GM21737 (cell line): ENCODE data around the gene MLLT10.

Source experiments
- ATAC-seq: cut with Tn5 transposase; IDR thresholded peaks from one replicate; pipeline ENCODE4 v1.9.1; 2021; ENCODE audit warnings: mild to moderate bottlenecking, moderate library complexity; ENCODE audit not compliant: unreplicated experiment

MLLT10 gene

DNA sequence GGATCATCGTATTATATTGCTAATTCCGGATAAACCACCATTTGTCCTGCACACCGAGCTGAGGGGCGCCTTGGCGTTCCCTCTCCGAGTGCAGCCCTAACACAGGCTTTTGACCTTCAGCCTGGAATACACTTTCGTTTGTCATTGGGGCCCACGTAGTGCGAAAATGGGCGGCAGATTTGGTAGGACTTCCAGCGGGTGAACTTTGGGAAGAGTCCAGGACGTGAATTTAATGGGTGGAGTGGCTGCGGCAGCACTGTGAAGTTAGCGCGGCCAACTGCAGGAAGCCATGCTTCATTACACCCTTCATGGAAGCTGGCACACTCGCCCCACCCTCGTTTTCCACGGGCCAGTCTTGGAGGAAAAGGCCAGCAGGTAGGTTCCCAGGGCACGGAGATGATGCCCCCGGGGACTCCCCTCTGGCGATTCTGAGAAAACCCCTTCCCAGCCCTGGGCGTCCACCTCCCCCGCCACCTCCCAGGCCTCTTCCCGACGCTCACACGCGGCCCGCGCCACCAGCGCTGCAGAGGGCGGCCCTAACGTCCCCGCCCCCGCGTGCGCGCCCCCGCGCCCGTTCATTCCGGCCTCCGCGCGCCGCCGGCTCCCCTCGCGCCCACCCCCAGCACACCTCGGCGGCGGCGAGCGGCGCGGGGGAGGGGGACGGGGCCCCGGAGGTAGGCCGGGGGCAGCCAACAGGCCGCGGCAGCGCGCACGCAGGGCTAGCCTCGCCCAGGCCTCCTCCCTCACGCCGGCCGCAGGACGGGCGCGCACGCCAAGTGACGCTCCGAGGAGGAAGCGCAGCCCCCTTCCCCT lies at the start of gene MLLT10:
Gene MLLT10, plus strand, starts transcription at position 766 of the 813 bp plus-strand sequence. CDS start 413 bp downstream, outside the sequence.
- peak; percentile 92 for ATAC-seq

DNA sequence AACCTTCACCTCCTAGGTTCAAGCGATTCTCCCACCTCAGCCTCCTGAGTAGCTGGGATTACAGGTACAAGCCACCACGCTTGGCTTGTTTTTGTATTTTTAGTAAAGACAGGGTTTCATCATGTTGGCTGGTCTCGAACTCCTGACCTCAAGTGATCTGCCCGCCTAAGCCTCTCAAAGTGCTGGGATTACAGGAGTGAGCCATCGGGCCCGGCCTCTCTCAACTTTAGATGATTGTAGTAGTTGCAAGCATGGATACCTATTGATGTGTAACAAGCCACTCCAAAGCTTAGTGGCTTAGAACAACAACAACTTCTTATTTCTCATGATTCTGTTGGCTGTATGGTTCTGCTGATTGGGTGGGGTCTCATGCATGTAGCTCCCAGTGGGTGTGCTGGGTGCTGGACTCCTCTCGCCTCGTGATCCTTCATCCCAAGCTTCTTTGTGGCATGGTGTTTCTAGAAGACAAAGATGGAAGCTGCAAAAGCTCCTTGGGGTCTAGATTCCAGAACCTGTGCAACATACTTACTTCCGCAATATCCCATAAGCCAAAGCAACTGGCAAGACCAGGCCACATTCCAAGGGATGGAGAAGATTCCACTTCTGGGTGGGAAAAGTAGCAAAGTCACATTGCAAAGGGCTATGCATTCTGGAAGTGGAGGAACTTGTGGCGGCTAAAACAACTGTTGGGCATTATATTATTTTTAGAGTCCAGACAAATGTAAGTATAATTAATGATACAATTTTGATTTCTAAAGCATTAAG lies 46.4 kb upstream of the MLLT10 start:
- no peak for ATAC-seq

DNA sequence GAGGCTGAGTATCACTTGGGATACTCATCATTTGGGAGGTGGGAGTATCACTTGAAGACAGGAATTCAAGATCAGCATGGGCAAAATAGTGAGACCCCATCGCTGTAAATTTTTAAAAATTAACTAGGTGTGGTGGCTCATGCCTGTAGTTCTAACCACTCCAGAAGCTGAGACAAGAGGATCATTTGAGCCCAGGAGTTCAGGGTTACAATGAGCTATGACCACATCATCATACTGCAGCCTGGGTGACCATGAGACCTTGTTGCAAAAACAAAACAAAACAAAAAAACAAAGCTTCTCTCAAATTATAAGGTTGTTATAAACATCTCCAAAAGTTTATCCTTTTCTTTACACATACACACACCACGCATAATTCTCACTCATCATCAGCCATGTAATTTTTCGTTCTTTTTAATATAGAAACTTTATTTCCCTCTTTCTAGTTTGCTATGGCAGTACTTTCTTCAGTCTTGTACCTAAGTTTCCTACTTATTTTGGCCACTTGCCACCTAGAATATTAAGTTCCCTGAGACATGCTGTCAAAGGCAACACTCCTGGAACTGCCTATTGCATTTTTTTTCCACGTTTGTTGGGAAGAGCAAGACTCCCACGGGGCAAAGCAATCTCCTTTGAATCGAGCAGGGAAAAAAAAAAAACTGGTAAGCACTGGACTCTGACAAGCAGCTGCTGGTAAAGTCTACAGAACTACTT lies 45.6 kb upstream of the MLLT10 start:
- ATAC-seq = no peak

DNA sequence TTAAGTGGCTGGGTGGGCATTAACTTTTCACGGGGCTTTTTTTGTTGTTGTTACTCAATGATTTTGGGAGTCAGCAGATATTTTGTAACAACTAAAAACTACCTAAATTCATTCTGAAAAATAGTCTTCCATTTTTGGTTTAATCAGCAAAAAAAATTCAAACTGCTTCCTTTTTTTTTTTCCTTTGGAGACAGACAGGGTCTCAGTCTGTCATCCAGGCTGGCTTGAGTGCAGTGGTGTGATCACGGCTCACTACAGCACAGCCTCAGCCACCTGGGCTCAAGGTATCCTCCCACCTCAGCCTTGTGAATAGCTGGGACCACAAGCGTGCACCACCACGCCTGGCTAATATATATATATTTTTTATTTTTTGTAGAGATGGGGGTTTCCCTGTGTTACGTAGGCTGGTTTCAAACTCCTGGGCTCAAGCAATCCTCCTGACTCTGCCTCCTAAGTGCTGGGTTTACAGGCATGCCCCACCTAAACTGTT lies 45.0 kb upstream of the MLLT10 start:
- ATAC-seq = no peak

DNA sequence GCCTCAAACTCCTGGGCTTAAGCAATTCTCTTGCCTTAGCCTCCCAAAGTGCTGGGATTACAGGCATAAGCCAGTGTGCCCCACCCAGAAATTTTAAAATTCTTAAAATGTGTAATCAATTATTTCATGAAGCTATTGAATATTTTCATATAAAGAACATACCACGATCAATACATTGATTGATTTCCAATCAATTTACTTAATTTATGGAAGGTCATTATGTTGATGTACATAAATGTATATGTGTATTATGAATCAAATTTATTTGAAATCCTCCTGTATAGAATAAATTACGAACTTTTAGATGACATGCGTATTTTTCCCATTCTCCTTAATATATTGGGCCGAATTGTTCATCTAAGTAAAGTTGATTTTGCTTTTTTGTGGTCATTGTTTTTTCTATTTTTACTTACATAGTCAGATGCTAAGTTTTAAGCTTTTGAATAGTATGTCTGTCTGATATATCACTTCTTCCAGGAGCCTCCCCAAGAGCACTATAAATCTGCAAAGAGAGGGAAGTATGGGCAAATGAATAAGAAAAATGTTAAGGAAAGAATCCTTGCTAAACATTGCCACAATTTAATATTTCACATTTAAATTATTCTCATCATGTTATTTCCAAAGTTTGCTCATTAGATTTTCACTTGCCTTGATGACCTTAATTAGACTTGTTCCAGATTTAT lies 43.9 kb upstream of the MLLT10 start:
- ATAC-seq = no peak

DNA sequence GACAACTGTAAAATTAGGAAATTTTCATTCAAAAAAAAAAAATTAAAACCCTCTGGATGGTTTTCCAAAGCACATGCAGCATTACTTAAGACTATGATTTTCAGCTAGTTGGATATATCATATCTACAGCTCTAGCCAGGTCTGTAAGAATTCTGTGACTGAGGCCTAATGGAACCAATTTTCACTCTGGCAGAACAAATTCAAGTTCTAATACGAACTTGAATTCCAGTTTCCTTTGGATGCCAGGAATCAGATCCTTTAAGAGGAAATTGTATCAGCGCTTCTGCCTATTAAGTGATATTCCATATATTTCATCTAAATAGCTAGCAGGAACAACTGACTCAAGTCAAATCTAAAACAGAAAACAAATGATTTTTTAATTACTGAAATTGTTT lies 43.3 kb upstream of the MLLT10 start:
- ATAC-seq = no peak

DNA sequence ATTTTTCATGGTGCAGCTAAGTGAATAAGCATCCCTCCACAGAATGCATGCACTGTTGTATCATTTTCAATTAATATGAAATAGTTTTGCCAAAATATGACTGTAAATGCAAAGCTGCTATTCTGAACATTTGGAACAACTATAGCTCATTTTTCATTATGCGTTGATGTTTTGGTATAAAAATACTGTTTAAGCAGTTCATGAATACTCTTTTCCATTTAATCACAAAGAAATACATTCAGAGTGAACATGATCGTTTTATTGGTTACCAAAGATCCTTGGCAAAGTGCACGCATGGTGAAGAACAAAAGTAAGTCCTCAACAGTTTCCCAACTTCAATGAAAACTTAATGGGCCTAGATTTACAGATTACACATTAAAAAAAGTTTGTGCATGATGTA lies 41.6 kb upstream of the MLLT10 start:
- ATAC-seq = no peak

DNA sequence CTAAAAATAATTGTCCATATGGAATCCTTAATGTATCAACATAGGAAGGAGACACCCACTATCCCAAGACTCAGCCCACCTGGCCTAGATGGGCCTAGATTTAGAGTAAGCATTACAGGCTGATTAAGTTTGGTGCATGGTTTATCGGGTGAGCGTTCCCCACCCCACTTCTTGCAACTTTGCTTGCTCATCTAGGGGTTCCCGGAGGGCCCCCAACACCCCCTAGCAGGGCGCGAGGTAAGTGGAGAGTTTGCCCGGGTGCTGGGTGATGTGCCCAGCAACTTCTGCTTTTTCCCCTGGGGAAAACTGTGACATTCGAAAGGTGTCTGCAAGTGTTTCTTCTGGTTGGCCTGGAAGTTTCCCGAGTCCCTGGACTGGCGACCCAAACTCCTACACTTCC lies 40.2 kb upstream of the MLLT10 start:
- ATAC-seq = no peak

DNA sequence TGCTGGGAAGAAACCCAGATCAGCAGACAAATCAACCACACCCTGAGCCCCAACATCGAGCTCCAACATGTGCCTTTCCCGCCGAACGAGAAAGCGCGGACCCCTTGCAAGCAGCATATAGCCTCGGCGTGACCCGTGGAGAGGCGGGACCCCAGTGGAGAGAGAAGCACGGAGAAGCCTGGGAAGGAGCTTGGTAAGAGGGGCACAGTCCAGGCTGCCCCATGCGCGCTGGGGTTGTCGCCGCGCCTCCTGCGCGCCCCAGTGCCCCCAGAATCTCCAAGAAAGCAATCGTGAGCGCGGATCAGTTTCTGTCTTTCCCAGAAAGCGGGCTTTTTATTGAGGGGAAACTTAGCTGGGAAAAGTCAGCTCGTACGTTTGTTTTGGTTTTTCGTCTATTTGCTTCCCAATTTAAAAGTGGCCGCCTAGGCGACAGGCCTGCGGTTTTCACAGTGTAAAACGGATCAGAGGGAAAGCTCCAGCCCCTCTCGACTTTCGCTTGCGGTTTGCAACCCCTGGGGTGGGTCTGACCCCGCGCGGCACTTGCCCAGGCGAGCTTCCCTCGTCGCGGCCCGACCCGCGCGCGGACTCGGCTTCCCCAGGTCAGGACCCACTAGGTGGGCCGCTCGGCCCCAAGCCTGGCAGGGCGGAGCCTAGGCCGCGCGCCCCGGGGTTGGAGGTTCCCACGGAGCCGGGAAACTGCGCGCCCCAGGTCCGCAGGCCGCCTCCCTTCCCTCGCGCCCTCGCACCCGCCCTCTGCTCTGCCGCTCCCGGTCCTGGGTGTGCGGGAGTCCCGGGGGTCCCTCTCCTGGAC lies 39.6 kb upstream of the MLLT10 start:
- no peak for ATAC-seq

DNA sequence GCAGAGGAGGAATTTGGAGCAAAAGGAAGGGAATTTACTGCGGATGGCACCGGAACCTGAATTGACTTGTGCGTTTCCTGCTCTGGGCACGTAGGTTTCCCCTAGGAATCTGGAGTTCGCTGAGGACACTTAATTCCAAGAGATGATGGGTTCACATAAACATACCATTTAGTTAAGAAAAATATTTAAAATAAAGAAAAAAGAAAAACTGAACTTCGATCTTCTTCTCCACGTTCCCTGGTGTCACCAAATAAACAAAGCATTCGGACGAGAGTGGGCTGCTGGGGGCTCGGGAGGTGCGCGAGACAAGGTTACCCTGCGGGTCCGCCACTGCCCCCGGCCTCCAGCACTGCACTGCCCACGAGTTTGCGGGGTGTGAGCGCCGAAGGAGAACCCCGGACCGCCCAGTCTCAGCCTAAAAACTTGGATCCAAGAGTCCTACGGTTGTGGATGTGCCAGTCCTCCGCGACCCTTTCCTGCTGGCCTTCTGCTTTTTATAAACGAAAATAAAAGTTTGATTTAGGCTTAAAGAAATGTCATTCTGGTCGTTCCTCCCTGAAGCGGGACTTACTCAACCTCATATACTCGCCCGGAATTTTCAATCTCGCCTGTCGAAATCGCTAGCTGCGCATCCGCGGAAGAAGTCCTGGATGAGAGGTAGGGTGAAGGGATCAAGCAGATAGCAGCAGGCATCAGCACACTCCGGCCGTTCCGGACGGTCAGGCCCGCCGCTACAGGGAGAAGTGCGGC lies 38.9 kb upstream of the MLLT10 start:
- no peak for ATAC-seq

DNA sequence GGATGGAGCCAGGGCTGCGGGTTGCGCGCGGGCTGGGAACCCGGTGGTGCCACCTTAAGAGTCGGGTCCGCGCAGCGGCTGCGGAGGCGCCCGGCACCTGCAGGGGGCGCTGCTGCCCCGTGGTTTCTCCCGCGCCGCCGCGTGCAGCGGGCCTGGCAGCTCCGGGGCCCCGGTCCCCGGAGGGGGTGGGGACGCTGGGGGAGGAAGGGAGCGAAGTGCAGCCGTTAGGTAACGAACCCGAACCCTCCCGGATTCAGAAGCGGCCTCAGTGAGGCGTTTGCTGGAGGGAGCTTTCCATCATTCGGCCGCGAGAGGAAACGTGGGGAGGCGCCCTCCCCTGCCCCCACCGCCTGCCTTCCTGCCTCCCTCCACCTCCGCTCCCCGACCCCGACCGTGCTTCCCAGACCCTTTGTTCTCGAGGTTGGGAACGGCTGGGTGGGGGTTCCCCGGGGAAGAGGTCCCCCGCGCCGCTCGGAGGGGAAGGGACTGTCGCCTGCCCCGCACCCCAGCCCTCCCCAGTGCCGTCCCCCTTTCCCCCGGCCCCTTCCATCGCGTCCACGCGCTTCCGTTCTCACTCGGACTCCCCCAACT lies 38.2 kb upstream of the MLLT10 start:
- peak; percentile 69 for ATAC-seq

DNA sequence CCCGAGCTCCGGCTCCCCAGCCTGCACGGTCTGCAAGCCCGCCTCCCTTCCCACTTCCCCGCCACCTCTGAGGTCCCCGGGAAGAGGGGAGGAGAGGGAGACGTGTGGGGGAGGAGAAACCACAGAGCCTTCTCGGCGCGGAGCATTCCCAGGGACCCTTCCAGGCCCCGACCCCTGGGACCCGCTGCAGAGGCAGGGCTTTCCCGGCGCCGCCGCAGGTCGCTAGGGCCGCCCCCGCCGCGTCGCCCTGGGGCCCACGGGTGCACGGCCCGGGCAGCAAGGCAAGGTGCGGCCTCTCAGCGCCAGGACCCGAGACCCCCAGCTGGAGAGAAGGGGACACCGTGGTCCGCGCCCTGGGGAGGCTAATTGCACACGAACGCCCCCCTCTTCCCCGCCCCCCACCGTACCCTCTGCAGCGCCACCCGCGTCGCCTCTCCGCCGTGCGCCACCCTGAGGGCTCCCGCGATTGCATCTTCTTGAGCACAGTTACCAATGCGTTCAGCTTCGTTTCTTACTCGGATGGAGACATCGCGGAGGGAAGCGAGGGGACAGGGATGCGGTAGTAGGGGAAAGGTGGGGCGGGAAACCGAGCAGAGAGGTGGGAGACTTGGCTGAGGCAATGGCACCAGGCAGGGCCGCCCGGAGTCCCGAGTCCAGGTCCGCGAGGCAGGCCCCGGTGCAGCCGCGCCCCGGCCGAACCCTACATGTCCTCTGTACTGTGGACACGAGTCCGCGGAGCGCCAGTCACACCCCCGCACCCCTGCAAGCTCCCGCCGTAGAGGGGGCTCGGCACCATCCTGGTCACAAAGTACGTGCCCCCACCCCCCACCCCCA lies 37.5 kb upstream of the MLLT10 start:
- ATAC-seq = peak; percentile 53

DNA sequence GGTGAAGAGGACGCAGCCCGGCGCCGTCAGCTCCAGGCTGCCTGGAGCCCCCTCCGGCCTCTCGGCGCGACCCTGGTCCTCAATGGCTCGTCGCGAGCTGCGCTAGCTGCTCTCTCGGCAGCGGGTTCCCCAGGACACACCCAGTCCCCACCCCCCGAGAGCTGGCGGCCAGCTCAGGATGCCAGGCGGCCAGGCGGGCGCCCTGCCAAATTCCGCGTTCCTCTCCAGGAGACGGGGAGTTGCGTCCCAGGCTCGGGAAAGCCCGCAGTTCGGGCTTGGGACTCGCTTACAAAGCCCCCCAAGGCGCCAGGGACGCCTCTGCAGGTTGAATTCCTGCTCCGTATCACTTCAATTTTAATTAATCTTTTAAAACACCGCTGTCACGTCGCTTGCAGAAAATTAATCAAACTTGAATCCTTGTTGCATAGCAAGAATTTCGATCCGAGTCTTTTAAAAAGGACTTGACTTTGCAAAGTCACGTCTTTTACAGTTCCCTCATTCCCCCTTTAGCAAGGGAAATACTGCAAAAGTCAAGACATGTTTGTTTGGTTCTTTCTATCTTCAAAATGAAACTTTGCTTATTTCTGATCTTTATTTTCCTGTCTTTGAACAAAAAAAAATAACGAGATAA lies 36.7 kb upstream of the MLLT10 start:
- ATAC-seq = no peak

DNA sequence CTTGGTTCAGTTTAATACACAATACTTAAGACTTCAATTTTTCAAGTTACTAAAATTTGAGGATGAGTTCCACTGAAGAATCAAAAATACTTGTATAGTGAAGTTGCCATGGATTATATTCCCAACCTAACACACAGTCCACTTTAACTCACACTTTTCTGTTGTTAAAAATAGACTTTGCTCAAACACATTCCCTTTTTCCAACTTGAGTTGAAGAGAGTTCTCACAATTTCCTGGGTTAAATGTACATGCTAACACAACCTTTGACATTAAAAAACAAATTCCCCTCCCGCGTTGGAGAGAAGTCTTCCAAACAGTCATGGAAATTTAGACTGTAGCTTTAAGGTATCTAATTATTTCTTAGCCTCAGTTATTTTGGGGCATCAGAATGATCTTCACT lies 35.7 kb upstream of the MLLT10 start:
- ATAC-seq = no peak

DNA sequence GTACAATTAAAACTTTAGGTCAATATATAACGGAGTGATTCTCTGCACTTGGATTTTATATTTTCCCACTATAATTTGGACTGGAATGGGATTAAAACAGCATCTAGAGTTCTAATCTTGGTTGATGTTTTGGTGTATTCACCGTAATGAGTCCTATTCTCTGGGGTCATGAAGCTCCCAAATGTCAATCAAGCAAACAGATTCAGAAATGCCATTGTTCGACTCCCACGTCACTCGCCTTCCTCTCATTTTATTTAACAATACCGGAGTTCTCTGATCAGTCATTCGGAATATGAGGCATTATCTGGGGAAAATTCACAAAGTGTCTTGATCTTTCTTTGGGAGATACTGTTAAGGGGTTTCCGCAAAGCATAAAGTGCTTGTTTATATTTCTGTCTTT lies 35.0 kb upstream of the MLLT10 start:
- ATAC-seq = no peak

DNA sequence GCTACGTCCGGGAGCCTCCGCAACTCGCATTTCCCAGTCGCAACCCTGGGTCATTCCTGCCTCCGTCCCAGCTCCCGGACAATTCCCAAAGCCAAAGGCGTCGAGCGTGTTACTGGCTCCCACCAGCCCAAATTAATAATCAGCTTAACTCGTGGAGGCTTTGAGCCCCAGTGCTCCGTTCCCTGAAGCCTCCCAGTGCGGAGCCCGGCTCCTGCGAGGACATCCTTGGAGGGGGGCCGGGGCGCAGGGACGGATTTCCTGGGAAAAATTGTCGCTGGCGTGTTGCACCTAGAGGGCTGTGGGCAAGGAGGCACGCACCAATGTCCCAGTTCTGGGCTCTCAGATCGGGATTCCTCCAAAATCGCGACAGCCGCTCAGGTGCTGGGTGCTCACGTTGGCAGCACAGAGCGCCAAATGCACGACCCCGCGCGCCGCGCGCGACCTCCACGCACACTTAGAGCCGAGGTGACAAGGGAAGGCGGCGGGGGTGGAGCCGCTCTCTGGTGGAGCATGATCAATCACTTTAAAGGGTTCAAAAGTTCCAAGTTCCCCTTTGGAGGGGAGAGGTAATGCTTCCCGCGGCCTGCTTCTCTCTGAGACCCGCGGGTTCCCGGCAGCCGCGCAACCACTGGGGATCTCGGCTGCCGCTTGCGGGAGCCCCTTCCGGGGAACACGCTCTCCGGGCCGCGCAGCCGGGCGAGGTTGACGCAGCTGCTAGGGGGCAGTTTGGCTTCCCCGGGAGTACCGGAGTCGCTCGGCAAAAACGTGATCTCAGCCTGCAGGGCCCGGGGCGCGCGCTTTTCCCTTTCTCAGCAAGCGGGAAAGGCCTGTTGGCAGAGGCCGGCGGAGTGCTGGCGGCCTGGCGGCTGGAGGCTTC lies 34.1 kb upstream of the MLLT10 start:
- ATAC-seq = no peak

DNA sequence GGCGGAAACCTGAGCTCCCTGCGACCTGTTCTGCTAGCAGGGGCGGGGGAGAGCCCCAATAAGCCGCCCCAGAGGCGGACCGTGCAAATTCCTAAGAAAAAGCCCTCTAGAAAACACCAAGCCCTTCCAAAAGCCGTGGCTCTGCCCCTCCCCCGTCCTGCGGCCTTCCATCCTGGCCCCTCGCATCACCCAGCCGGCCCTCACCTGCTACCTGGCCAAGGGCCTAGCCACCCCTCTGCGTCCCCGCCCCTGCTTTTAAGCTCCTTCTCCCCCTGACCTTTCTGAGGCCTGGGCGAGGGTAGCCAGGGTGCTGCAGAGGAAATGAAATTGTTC lies 33.5 kb upstream of the MLLT10 start:
- no peak for ATAC-seq
